HEK293 (cell line): ENCODE measurements around the gene RRBP1.

ENCODE experiments used
- CTCF ChIA-PET: fragments of 350-600 bp; formaldehyde crosslinking; extraction: SDS; loops from one replicate; lab custom pipeline; 2021; ENCODE audit warnings: antibody characterized with exemption; lab: Yijun Ruan, JAX
- POLR2A ChIA-PET: fragments of 300-600 bp; formaldehyde crosslinking; extraction: SDS; loops from one replicate; lab custom pipeline; 2020; ENCODE audit warnings: antibody characterized with exemption, inconsistent platforms; lab: Yijun Ruan, JAX
- H3K27ac ChIP-seq: fragments of 200-500 bp; sonication (Bioruptor generic); 2 replicates; pipeline ENCODE4 v1.5.1; 2014; ENCODE audit warnings: low read depth, low read length, control low read depth, inconsistent platforms; ENCODE audit errors: extremely low read depth
- H3K36me3 ChIP-seq, 2 experiments: fragments of 200-500 bp in 1 of 2; sonication (Bioruptor generic) in 1 of 2; 1 replicate in 1 of 2; 2 replicates in 1 of 2; pipeline ENCODE4 v1.5.1; 2014 to 2017; ENCODE audit warnings: inconsistent platforms in 2 of 2, low read length in 2 of 2; ENCODE audit not compliant: control insufficient read depth in 2 of 2, insufficient read depth in 1 of 2
- H3K4me1 ChIP-seq: fragments of 200-500 bp; sonication (Bioruptor generic); 2 replicates; pipeline ENCODE4 v1.5.1; 2014; ENCODE audit warnings: mild to moderate bottlenecking, low read length, inconsistent platforms; ENCODE audit not compliant: control insufficient read depth, insufficient read depth
- H3K4me3 ChIP-seq: 2 replicates; pipeline ENCODE4 v1.5.1; 2011; ENCODE audit warnings: low read depth, mild to moderate bottlenecking, control low read depth, low read length, moderate library complexity
- H3K9me3 ChIP-seq: fragments of 200-500 bp; sonication (Bioruptor generic); 2 replicates; pipeline ENCODE4 v1.5.1; 2014; ENCODE audit warnings: low read depth, low read length, inconsistent platforms; ENCODE audit not compliant: control insufficient read depth, insufficient read depth
- CTCF ChIP-seq: fragments of 450-650 bp; formaldehyde crosslinking; IDR thresholded peaks from 2 replicates; pipeline ENCODE4 v1.5.1; 2016; ENCODE audit warnings: missing biosample characterization, missing genetic modification characterization
- GLI2 ChIP-seq: fragments of 450-650 bp; formaldehyde crosslinking; IDR thresholded peaks from 2 replicates; pipeline ENCODE4; 2017; ENCODE audit warnings: missing biosample characterization, missing genetic modification characterization, low read depth, borderline replicate concordance
- GLIS2 ChIP-seq: fragments of 450-650 bp; formaldehyde crosslinking; IDR thresholded peaks from 2 replicates; pipeline ENCODE4 v1.5.1; 2016; ENCODE audit warnings: missing biosample characterization, missing genetic modification characterization
- HOXA7 ChIP-seq: sonication (generic); formaldehyde crosslinking; IDR thresholded peaks from 2 replicates; pipeline ENCODE4 v1.8.1; 2022; ENCODE audit warnings: missing genetic modification reagents, borderline replicate concordance
- HOXC10 ChIP-seq: sonication (generic); formaldehyde crosslinking; IDR thresholded peaks from 2 replicates; pipeline ENCODE4 v1.8.1; 2023; ENCODE audit warnings: mild to moderate bottlenecking, missing genetic modification reagents
- HOXD13 ChIP-seq: sonication (generic); formaldehyde crosslinking; IDR thresholded peaks from 2 replicates; pipeline ENCODE4 v1.8.0; 2022; ENCODE audit warnings: missing genetic modification reagents, borderline replicate concordance
- KLF9 ChIP-seq: fragments of 450-650 bp; formaldehyde crosslinking; IDR thresholded peaks from 2 replicates; pipeline ENCODE4 v1.5.1; 2016; ENCODE audit warnings: missing biosample characterization, missing genetic modification characterization, low read depth
- MZF1 ChIP-seq: fragments of 450-650 bp; formaldehyde crosslinking; IDR thresholded peaks from 2 replicates; pipeline ENCODE4 v1.5.1; 2017; ENCODE audit warnings: missing biosample characterization, missing genetic modification characterization, borderline replicate concordance
- PBX3 ChIP-seq: sonication (generic); formaldehyde crosslinking; IDR thresholded peaks from 2 replicates; pipeline ENCODE4 v1.8.1; 2022; ENCODE audit warnings: mild to moderate bottlenecking, moderate library complexity, missing genetic modification reagents
- RBAK ChIP-seq: fragments of 450-650 bp; formaldehyde crosslinking; IDR thresholded peaks from 2 replicates; pipeline ENCODE4 v1.5.1; 2016; ENCODE audit warnings: missing biosample characterization, missing genetic modification characterization
- SCRT2 ChIP-seq: fragments of 450-650 bp; formaldehyde crosslinking; IDR thresholded peaks from 2 replicates; pipeline ENCODE4 v1.5.1; 2016; ENCODE audit warnings: missing biosample characterization, missing genetic modification characterization
- SP3 ChIP-seq: fragments of 450-650 bp; formaldehyde crosslinking; IDR thresholded peaks from 2 replicates; pipeline ENCODE4 v1.5.1; 2016; ENCODE audit warnings: missing biosample characterization, missing genetic modification characterization
- TCF7L2 ChIP-seq: IDR thresholded peaks from 2 replicates; pipeline ENCODE4 v1.6.1; 2011; ENCODE audit warnings: low read depth, mild to moderate bottlenecking, inconsistent platforms, low read length, moderate library complexity, borderline replicate concordance
- ZBTB26 ChIP-seq: fragments of 450-650 bp; formaldehyde crosslinking; optimal IDR thresholded peaks from 2 replicates; pipeline ENCODE3; 2016; ENCODE audit warnings: missing biosample characterization, mild to moderate bottlenecking, missing genetic modification characterization
- ZEB2 ChIP-seq: fragments of 450-650 bp; formaldehyde crosslinking; IDR thresholded peaks from 2 replicates; pipeline ENCODE4 v1.5.1; 2016; ENCODE audit warnings: missing biosample characterization, missing genetic modification characterization
- ZNF10 ChIP-seq: fragments of 450-650 bp; formaldehyde crosslinking; IDR thresholded peaks from 2 replicates; pipeline ENCODE4 v1.5.1; 2017; ENCODE audit warnings: missing biosample characterization, missing genetic modification characterization
- ZNF132 ChIP-seq: fragments of 450-650 bp; formaldehyde crosslinking; IDR thresholded peaks from 2 replicates; pipeline ENCODE4 v1.5.1; 2017; ENCODE audit warnings: missing biosample characterization, missing genetic modification characterization, borderline replicate concordance
- ZNF175 ChIP-seq: fragments of 450-650 bp; formaldehyde crosslinking; IDR thresholded peaks from 2 replicates; pipeline ENCODE4 v1.5.1; 2016; ENCODE audit warnings: missing biosample characterization, missing genetic modification characterization
- ZNF23 ChIP-seq: fragments of 450-650 bp; formaldehyde crosslinking; IDR thresholded peaks from 2 replicates; pipeline ENCODE4 v1.5.1; 2016; ENCODE audit warnings: missing biosample characterization, missing genetic modification characterization, borderline replicate concordance
- ZNF292 ChIP-seq: fragments of 450-650 bp; formaldehyde crosslinking; IDR thresholded peaks from 2 replicates; pipeline ENCODE4 v1.5.1; 2016; ENCODE audit warnings: low read depth, missing biosample characterization, missing genetic modification characterization, borderline replicate concordance
- ZNF335 ChIP-seq: fragments of 450-650 bp; formaldehyde crosslinking; conservative IDR thresholded peaks from 2 replicates; pipeline ENCODE4 v1.5.1; 2016; ENCODE audit warnings: missing biosample characterization, missing genetic modification characterization
- ZNF341 ChIP-seq: fragments of 450-650 bp; formaldehyde crosslinking; IDR thresholded peaks from 2 replicates; pipeline ENCODE4; 2016; ENCODE audit warnings: low read depth, missing biosample characterization, missing genetic modification characterization
- ZNF366 ChIP-seq: fragments of 450-650 bp; formaldehyde crosslinking; conservative IDR thresholded peaks from 2 replicates; pipeline ENCODE4 v1.5.1; 2016; ENCODE audit warnings: missing biosample characterization, missing genetic modification characterization
- ZNF544 ChIP-seq: fragments of 450-650 bp; formaldehyde crosslinking; IDR thresholded peaks from 2 replicates; pipeline ENCODE4 v1.5.0; 2017; ENCODE audit warnings: missing biosample characterization, missing genetic modification characterization
- ZNF548 ChIP-seq: fragments of 450-650 bp; formaldehyde crosslinking; IDR thresholded peaks from 2 replicates; pipeline ENCODE4 v1.5.1; 2016; ENCODE audit warnings: missing biosample characterization, missing genetic modification characterization
- ZNF639 ChIP-seq: fragments of 450-650 bp; formaldehyde crosslinking; IDR thresholded peaks from 2 replicates; pipeline ENCODE4 v1.5.1; 2016; ENCODE audit warnings: missing biosample characterization, missing genetic modification characterization
- ZNF677 ChIP-seq: fragments of 450-650 bp; IDR thresholded peaks from 2 replicates; pipeline ENCODE4 v1.5.0; 2018; ENCODE audit warnings: missing biosample characterization, mild to moderate bottlenecking, missing genetic modification characterization, moderate library complexity
- ZNF707 ChIP-seq: fragments of 450-650 bp; formaldehyde crosslinking; IDR thresholded peaks from 2 replicates; pipeline ENCODE4 v1.5.1; 2016; ENCODE audit warnings: missing biosample characterization, missing genetic modification characterization
- ZSCAN4 ChIP-seq: fragments of 450-650 bp; formaldehyde crosslinking; IDR thresholded peaks from 2 replicates; pipeline ENCODE4 v1.5.1; 2017; ENCODE audit warnings: missing biosample characterization, missing genetic modification characterization

The RRBP1 gene

GRCh38 chr20:17570347-17571152 lies 111.5 kb downstream of the RRBP1 start (continued):
- TF ChIP-seq HOXA7 (CRISPR knock-in tag) = no peak
- TF ChIP-seq GLIS2 (tag by site-specific recombination) = peak; percentile 44; the same call in 1 of the 2 replicates
- no peak for TF ChIP-seq SP3 (tag by site-specific recombination)
- TF ChIP-seq HOXD13 = no peak
- TF ChIP-seq ZNF132 = no peak
- peak; percentile 32; the same call in 1 of the 2 replicates for TF ChIP-seq CTCF (tag by site-specific recombination)
- TF ChIP-seq ZNF175 (tag by site-specific recombination) = no peak
- TF ChIP-seq PBX3 (CRISPR knock-in tag) = no peak
- peak; percentile 60 for TF ChIP-seq ZBTB26 (tag by site-specific recombination)
- no peak for TF ChIP-seq KLF9
- TF ChIP-seq ZNF366 (tag by site-specific recombination) = peak; percentile 64; the same call in 1 of the 2 replicates
- 0 out of 2 replicates have a peak, but pooled peaks have one; percentile 0 for TF ChIP-seq ZNF341
- TF ChIP-seq MZF1 (tag by site-specific recombination) = no peak
- TF ChIP-seq ZNF335 (tag by site-specific recombination) = peak; percentile 67
- TF ChIP-seq ZNF548 (tag by site-specific recombination) = no peak

- POLR2A ChIA-PET = interaction anchor here (0.5 to 2.9 kb wide), 20 partner anchors 9 to 399 kb away, joined by 3 to 24 read pairs (median 6); partner anchors contain the start of genes BFSP1, MGME1, RRBP1 and SNX5
- no peak for TF ChIP-seq ZNF544
- TF ChIP-seq ZNF10 (tag by site-specific recombination) = peak; percentile 94
- no peak for TF ChIP-seq ZNF677 (tag by site-specific recombination)
- TF ChIP-seq GLI2 (tag by site-specific recombination) = no peak
- no peak for TF ChIP-seq HOXC10 (CRISPR knock-in tag)
- no peak for TF ChIP-seq ZNF292
- TF ChIP-seq SCRT2 = no peak
- TF ChIP-seq TCF7L2 = no peak
- no peak for TF ChIP-seq RBAK (tag by site-specific recombination)
- TF ChIP-seq ZSCAN4 = no peak
- TF ChIP-seq ZNF23 (tag by site-specific recombination) = no peak
- no peak for TF ChIP-seq ZNF707 (tag by site-specific recombination)
- no peak for TF ChIP-seq ZNF639 (tag by site-specific recombination)
- 0 out of 2 replicates have a peak, but pooled peaks have one; percentile 42 for TF ChIP-seq ZEB2
These were observed 112.3 kb downstream of the RRBP1 start, which contains the start of gene DSTN for GRCh38 chr20:17569616-17570346. Gene DSTN, plus strand, starts transcription at chr20:17570075. Its CDS starts 134 bp downstream, at chr20:17570209.

More at GRCh38 chr20:17569616-17570346, 112.3 kb downstream of the RRBP1 start, which contains the start of gene DSTN:
- Histone ChIP-seq H3K27ac (peak within 1 kb of the TSS; percentile 99), H3K4me3 (peak within 1 kb of the TSS; percentile 98), H3K9me3 (no peaks in the 10 kb centered on the region), H3K4me1 (peaks cover 8% of the 10 kb centered on the region), H3K36me3 (no peaks in the 10 kb centered on the region)
- CTCF ChIA-PET = interaction anchor here (0.6 to 1.1 kb wide), 5 partner anchors 30 to 57 kb away, joined by 3 to 4 read pairs (median 3); no protein-coding TSS in a partner anchor
